22Rv1 (cell line): ENCODE results near the gene ASTN2.

Experiments
- CTCF ChIP-seq: fragments of 450-650 bp; IDR thresholded peaks from 2 replicates; pipeline ENCODE4 v1.5.1; 2017; ENCODE audit warnings: mild to moderate bottlenecking
- ZFX ChIP-seq: fragments of 450-650 bp; IDR thresholded peaks from 2 replicates; pipeline ENCODE4 v1.6.1; 2017; ENCODE audit warnings: antibody characterized with exemption, borderline replicate concordance

- TF ChIP-seq CTCF (no peak), ZFX (no peak)
Observed at GRCh38 chr9:116592970-116593369, 821.9 kb downstream of the ASTN2 start.
